ENCODE results near the gene RBM24.

GRCh38 chr6:17239260-17239659 lies 41.9 kb upstream of the RBM24 start:
- TF ChIP-seq, protein P1, sequence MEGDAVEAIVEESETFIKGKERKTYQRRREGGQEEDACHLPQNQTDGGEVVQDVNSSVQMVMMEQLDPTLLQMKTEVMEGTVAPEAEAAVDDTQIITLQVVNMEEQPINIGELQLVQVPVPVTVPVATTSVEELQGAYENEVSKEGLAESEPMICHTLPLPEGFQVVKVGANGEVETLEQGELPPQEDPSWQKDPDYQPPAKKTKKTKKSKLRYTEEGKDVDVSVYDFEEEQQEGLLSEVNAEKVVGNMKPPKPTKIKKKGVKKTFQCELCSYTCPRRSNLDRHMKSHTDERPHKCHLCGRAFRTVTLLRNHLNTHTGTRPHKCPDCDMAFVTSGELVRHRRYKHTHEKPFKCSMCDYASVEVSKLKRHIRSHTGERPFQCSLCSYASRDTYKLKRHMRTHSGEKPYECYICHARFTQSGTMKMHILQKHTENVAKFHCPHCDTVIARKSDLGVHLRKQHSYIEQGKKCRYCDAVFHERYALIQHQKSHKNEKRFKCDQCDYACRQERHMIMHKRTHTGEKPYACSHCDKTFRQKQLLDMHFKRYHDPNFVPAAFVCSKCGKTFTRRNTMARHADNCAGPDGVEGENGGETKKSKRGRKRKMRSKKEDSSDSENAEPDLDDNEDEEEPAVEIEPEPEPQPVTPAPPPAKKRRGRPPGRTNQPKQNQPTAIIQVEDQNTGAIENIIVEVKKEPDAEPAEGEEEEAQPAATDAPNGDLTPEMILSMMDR (IDR thresholded peaks at IDR 0.05): no peak
- no peak for TF ChIP-seq POLR2A (IDR thresholded peaks at IDR 0.05)
- no peak for TF ChIP-seq EP300 (IDR thresholded peaks at IDR 0.05)
- no peak for TF ChIP-seq POLR2AphosphoS5 (IDR thresholded peaks at IDR 0.05)

Data from suprapubic skin (tissue), 4 donors.